GM19324 (cell line): ENCODE measurements around the gene WFIKKN1.

Experiments used
- ATAC-seq: cut with Tn5 transposase; IDR thresholded peaks from one replicate; pipeline ENCODE4 v1.9.1; 2021; ENCODE audit warnings: mild to moderate bottlenecking, moderate library complexity; ENCODE audit not compliant: unreplicated experiment, low FRiP score

Gene WFIKKN1

DNA sequence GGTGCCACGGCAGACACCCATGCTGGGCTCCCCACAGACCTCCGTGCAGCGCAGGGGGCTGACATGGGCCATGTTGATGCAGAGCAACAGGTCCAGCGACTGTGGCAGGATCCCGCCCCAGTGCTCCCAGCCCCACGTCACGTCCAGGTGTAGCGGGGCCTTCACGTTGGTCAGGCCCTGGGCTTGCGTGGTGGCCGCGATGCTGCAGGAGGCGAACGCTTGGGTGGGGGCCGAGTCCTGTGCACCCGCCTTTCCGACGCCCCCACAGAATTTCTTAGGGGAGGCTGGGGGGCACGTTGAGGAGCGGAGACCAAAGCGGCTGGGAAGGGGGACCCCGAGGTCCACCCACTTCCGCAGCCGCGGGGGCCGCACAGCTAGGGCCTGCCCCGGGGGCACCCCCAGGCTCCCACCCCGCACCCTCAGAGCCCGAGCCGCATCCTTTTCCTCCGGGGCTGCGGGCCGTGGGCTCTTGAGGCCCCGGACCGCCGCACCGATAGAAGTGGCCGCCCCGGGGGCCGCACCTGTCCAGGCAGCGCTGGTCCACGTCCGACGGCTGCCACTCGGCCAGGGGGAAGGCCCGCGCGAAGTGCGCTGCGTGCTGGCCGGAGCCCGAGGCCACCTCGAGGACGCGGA is 4.9 kb downstream of the WFIKKN1 start:
- no peak for ATAC-seq

DNA sequence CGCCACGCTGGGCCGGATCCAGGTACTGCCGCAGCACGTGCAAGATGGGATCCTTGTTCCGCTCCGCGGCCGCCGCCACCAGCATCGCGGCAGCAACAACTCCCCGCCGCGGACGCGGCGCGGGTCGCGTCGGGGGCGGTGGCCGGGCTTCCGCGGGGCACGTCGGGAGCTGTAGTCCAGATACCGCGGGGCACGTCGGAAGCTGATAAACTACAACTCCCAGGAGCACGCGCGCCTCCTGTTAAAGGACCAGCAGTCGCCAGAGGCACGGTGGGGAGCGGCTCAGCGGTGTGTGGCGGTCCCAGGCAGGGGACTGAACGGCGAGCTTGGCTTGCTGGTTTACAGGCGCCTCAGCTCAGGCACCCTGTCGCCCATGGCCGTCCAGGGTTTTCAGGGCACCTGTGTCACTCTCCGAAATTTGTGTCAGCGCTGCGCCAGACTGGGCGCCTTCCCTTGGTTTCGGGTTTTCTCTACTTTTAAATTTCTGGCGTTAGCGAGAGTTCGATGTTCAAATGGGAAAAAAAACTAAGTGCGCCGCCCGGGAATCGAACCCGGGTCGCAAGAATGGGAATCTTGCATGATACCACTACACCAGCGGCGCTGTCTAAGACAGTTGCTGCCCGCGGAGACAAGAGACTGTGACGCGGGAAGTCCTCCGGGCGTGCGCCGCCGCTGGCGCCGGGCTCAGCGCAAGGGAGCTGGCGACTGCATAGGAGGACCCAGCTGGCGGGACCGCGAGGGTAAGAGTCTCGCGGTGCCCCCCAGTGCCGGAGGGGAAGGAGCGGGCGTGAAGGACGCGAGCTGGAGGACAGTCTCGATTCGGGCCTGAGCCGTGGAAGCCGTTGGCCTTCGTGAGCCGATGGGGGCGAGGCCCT is 5.7 kb downstream of the WFIKKN1 start, which contains the start of gene METTL26:
Gene METTL26 (minus strand): TSS at position 100 of the 875 bp plus-strand sequence. CDS start 15 bp downstream, at position 85.
- peak; percentile 70 for ATAC-seq

DNA sequence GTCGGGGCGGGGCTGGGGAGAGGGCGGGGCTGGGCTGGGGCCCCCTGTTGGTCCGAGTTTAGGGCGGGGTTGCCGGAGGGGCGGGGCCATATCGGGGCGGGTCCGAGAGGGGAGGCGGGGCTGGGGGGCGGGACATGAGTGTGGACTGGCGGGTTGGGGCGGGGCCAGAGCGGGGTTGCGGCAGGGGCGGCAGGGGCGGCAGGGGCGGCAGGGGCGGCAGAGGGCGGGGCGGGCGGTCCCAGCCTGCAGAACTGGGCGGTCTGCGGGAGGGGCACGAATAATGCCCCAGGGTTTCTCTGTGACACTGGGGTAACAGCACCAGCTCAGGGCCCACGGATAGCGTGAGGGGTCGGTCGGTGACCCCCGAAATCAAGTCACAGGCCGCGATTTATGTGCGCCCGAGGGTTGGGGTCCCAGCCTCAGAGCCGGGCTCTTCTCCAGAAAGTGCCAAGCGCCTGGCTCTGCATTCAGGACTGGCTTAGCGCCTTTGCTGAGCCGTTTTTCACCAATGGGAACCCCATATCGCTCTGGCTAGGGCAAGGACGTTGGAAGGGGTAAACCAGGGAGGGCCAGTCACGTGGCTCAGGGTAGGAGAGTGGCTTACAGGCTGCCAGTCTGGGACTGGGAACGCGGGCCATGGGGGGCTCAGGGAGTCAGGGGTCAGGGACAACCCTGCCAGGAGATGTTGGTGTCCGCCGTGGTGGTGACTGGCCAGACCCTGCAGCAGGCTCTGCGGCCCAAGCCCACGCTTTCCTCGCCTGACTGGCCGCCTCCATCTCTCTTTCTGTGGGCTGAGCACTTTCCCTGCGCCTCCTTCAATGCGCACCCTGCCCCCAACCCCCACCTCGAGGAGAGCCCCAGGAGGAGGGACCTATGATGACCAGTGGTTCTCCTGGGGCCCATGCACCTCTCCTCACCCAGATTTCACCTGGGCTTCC is 6.6 kb downstream of the WFIKKN1 start:
- no peak for ATAC-seq

DNA sequence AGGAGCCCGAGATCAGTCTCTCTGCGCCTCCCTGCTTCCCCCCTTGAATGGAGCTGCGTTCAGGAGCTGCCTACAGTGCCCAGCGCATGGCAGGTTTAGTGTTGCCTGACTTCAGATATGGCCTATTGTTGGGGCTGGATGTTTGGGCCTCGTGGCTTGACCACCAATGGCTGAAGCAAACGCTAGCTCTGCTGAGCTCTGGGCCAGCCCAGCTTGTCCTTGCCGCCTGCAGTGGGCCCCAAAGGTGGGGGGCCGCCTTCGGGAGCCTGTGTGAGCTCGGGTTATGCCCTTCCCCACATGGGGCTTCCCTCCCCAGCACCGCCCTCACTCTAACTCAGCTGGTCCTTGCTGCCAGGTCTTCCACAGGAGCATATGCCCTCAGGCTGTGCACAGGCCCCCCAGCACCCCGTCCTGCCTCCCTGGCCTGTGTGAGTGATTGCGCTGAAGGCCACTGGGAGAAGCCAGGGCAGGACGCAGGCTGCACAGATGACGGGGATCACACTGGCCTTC is 7.3 kb downstream of the WFIKKN1 start:
- ATAC-seq: no peak

DNA sequence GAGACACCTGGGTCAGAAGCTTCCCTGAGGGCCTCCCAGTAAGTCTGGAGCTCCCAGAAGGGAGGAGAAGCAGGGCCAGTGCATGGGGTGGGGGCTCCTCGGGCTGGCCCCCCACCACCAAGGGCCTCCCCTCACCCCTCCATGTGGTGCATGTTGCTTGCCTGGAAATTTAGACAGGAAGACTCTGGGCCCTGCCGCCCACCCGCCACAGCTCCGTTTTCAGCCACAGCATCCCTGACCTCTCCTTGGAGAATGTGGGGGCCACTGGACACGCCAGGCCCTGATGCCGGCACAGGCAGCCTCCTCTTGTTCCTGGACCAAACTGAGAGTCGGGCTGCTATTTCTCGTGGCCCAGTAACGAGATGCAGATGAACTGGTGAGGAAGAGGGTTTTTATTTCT is 8.1 kb downstream of the WFIKKN1 start:
- ATAC-seq: no peak

DNA sequence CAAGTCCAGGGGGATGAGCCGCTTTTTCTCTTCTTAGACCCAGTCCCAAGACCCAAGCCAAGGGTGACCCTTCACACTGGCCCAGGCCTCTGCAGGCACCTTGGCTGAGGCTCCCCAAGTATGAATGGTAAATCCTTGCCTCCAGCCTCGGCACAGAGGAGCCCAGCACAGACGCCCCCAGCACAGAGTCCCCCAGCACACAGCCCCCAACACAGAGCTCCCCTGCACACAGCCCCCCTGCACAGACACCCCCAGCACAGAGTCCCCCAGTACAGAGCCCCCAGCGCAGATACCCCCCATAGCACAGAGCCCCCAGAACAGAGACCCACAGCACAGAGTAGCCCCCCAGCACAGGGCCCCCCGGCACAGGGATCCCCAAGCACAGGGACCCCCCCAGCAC is 9.8 kb downstream of the WFIKKN1 start:
- ATAC-seq: no peak

DNA sequence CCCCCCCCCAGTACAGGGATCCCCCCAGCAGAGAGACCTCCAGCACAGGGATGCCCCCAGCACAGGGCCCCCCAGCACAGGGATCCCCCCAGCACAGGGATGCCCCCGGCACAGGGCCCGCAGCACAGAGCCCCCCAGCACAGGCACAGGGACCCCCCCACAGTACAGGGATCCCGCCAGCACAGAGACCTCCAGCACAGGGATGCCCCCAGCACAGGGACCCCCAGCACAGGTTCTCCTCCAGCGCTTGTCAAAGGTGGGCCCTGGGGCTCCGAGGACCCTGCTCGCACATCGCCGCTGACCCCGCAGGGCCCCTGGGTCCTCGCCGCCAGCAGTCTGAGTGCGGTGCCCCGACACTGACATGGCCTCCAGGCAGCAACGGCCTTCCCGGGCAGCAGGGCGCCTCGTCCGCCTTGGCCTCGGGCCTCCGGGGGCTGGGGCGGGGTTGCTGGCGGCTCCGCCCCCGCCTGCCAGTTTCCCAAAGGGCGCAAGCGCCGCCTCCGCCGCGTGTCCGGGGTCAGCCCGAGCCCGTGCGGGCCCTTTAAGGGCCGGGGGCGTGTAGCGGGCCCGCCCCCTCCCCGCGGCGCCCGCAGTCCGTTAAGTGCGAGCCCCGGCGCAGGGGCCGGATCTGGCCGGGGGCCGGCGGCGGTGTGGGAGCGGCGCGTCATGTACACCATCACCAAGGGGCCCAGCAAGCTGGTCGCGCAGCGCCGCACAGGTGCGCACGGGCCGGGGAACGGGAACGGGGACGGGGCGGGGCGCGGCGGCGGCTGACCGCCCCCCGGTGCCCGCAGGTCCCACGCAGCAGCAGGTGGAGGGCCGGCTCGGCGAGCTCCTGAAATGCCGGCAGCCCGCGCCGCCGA is 10.8 kb downstream of the WFIKKN1 start, which contains the start of gene MCRIP2:
Gene MCRIP2 (plus strand): TSS at position 503 of the 863 bp plus-strand sequence. CDS start 164 bp downstream, at position 667.
- ATAC-seq: peak; percentile 57

DNA sequence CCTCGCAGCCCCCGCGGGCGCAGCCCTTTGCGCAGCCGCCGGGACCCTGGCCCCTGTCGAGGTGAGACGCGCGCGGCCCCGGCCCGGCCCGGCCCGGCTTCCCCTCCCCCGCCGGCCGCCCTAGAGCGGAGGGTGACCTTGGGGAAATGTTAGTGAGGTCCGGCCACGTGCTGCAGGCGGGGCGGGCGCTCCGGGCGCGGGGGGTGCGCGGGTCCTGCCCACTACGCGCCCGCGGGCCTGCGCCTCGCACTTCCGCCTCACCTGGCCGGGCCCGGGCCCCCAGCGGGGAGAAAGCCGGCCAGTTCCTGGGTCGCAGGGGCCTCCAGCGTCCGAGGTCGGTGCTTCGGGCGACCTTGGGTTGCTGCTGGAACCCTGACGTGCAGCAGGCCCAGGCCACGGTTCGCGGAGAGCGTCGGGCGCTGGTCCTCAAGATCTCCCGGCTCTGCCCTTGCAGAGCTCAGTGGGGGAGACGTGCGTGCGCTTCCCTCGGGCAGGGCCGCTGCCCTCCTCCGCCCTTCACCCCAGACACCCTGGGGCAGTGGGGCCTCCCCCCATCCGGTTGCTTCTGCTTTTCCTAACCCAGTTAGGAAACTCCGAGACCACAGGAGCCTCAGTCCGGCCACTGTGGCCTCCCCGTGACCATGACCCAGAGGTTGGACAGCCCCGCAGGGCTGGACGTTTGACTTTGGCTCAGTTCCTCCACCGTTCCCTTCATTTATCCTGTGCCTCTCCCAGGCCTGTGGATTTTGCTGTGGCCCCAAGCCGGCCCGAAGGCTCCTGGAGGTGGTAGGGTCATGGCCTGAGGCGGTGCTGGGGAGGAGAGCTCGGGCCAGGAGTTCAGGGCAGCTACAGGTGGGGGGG is 11.6 kb downstream of the WFIKKN1 start:
- peak; percentile 47 for ATAC-seq

DNA sequence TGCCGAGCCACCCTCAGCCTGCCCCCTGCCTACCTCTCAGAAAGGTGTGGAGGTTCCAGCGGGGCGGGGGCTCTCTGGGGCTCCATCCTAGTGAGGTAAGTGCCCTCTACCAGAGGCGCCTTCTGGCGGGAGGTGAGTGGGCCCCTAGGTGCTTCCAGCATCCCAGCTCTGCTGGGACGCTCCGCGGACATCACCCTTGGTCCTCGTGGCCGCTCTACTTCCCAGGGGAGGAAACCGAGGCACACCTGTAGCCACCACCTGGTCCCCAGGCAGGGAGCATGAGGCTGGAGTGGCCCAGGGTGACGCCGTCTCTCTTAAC is 12.2 kb downstream of the WFIKKN1 start:
- ATAC-seq: no peak

DNA sequence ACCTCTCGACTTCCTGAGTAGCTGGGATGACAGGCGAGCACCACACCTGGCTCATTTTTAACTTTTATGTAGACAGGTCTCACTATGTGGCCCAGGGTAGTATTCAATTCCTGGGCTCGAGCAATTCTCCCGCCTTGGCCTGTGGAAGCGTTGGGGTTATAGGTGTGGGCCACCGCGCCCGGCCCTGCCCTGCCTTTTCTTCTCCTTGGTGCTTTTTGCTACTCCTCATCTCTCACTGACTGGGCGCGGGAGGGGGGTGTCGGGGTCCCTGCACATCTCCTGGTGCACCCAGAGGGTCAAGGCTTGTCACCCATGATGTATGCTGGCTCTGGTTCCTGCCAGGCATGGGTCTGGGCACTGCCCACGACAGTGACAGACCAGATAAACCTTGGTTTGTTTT is 13.8 kb downstream of the WFIKKN1 start:
- ATAC-seq: no peak

DNA sequence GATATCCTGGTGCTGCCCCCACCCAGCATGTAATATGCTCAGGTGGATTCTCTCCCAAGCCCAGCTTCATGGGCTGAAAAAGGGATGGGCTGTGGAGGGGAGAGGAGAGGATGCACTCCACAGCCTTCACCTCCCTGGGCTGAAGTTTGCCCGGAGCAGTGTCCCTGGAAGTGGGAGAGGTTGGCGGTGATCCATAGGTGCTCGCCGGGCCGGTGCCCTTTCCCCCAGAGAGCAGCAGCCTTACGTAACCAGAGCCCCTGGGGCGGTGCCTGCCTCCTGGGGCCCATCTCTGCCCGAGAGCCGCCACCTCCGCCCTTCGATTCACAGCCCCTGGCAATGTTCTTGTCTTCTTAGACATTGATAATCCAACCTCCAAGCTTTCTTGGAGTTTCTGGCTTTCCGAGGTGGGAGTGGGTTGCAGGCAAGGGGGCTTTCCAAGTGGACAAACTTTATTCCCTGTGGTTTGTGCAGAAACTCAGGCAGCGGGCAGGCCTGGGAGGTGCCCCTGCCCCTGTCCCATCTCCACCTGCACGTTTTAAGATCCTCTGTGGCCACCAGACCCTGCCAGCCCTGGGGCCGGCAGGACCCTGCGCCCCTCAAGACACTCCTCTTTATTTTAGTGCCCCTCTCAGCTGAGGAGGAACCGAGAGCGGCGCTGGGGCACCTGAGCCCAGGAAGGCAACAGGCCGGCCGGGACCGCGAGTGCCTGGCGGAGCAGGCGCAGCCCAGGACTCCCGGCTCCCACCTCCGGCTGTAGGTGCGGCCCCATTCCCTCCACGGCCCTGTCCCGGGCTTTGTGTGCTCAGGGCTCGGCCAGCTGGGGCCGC is 15.3 kb downstream of the WFIKKN1 start:
- ATAC-seq: no peak

DNA sequence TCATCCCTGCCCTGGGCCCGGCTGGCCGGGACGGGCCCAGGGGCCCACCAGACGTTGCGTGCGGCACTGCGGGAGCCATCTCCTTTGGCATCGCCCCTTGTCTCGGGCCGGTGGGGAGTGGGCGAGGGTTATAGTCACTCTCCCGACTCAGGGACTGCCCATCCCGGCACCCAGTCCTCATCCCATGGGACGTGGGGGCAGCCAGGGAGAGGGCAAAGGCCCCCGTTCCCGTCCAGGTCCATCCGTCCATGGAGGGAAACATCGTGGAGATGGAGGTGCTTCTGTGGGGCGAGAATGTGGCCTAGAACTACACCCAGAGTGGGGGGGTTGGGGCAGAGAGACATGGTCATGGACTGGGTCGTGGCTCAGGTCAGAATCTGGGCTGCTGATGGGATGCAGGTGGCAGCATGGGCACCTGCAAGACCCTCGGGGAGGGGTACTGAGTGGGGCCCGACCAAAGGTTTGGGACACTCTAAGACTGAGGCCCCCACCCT is 15.9 kb downstream of the WFIKKN1 start:
- no peak for ATAC-seq

DNA sequence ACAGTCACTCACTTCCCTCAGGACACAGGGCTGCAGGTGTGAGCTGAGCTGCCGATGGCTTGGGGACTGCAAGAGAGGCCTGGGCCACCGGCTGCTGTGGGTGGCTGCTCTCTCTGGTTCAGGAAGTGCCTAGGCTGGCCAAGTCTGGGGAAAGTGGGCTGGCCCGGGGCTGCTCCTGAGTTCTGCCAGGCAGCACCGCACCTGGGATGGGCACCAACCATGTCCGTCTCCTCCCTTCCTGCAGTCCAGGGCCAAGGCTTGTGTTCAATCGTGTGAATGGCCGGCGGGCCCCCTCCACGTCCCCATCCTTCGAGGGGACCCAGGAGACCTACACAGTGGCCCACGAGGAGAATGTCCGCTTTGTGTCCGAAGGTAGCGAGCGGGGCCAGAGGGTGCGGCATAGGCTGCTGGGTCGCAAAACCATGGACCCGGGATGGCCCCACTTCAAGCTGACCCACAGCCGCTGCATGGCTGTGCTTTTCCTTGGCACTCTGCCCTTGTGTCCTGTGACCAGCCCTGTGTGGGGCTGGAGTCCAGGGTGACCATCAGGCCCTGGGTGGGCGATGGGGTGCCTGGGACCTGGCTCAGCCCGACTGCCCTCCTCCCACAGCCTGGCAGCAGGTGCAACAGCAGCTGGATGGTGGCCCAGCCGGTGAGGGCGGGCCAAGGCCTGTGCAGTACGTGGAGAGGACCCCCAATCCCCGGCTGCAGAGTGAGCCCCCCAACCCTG is 16.6 kb downstream of the WFIKKN1 start:
- no peak for ATAC-seq

DNA sequence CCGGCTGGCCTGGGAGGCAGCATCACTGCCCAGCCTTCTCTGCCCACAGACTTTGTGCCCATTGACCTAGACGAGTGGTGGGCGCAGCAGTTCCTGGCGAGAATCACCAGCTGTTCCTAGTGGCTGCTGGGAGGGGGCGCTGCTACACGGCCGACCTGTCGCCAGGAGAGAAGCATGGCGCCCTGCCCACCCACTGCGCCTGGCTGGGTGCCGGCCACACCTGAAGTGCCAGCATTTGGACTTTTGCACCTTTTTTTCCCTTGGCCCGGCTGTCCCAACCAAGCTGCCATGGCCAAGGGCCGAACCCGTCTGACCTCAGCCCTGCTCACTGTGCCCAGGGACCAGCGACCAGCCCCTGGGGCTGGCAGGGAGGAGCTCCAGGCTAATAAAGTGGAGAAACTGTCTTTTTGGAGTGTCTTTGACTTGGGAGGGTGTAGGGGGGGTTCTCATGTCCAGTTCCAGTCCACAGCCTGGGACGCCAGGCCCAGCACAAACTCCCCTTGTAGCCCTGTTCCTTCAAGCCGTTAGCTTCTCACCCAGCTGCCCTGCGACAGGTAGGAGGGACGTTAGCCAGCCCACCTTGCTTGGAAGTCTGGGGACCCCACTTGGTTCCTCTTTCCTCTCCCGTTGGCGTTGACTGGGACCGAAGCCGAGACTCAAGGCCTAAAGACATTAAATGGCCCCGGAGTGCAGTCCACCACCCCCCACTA is 17.4 kb downstream of the WFIKKN1 start:
- no peak for ATAC-seq

DNA sequence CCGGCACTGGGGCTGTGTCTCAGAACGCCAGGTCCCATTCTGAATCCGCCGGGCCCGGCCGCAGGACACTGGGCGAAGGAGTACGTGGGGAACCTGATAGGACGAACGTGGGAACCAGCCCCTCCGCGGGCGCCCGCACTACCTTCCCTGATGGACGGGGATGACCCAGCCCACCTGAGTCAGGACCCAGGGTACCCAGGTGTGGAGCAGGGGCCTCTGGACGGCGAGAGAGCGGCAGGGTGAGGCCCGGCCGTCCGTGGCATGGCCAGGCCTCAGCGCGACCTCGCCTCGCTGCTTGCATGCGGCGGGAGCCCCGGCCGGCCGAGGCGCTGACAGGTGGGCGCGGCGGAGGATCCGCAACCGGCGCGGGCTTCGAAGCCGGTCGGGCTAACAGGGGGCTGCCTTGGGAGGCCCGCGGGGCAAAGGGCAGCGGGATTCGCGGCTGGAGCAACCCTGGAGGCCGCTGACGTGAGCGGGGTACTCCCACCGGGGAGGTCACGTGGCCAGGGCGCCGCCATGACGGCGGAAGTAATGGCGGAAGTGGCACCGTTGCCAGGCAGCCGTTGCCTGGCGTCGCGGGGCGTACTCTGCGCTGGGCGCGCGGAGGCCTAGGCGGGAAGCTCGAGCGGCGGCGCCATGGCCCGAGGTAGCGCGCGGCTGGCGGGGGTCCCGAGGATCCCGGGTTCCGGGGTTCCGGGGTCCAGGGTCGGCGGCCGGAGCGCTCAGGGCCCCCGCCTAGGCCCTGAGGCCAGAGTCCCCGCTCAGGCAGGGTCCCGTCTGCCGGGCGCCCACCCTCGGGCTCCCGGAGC is 18.2 kb downstream of the WFIKKN1 start, which contains the start of gene WDR90:
Gene WDR90 (plus strand): TSS at position 585 of the 809 bp plus-strand sequence. CDS start 52 bp downstream, at position 637.
- ATAC-seq: peak; percentile 78
